ENCODE data around the gene PALM.
A peak's percentile ranks its signal among the peaks of the same experiment; 100 is the strongest.

PALM gene

DNA sequence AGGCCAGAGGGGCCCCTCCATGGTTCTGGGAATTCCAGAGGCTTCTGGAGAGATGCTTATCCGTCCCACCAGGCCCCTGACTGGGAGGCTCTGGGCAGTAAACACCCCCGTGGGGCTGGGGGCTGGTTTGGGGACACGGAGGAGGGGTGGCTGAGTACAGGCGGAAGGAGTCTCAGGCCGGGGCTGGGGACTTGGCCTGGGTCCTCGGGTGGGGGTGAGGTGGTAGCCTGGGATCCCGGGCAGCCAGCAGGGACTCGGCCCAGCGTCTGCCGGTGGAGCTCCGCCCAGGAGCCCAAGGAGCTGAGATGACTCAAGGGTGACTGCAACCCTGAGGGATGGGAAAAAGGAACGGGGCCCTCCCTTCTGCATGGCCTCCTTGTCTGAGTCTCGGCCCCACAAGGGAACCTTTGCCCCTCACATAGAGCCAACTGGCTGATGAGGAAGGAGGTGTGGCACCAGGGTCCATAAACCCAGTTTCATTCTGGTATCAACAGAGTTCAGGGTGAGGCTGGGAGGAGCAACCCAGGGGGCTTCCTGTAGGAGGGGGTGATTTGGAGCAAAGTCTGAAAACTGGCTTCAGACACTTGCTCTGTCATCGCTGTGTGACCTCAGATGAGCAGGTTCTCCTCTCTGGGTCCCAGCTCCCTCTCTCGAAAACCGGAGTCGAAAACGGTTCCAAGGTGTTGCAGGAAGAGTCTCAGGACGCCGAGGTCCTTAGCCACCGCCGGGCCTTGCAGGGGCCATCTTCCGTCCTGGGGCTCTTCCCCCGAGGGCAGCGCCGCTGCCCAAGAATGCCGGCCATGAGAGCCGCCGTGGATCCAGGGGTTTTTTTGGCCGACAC lies 43.0 kb downstream of the PALM start:
- no peak overlapping the region for H3K4me3 ChIP-seq
- no peak for DNase-seq (ENCODE audit: low spot score)
- TF ChIP-seq, protein P1, sequence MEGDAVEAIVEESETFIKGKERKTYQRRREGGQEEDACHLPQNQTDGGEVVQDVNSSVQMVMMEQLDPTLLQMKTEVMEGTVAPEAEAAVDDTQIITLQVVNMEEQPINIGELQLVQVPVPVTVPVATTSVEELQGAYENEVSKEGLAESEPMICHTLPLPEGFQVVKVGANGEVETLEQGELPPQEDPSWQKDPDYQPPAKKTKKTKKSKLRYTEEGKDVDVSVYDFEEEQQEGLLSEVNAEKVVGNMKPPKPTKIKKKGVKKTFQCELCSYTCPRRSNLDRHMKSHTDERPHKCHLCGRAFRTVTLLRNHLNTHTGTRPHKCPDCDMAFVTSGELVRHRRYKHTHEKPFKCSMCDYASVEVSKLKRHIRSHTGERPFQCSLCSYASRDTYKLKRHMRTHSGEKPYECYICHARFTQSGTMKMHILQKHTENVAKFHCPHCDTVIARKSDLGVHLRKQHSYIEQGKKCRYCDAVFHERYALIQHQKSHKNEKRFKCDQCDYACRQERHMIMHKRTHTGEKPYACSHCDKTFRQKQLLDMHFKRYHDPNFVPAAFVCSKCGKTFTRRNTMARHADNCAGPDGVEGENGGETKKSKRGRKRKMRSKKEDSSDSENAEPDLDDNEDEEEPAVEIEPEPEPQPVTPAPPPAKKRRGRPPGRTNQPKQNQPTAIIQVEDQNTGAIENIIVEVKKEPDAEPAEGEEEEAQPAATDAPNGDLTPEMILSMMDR (IDR thresholded peaks at IDR 0.05) = no peak
- no peak overlapping the region for H3K27ac ChIP-seq

DNA sequence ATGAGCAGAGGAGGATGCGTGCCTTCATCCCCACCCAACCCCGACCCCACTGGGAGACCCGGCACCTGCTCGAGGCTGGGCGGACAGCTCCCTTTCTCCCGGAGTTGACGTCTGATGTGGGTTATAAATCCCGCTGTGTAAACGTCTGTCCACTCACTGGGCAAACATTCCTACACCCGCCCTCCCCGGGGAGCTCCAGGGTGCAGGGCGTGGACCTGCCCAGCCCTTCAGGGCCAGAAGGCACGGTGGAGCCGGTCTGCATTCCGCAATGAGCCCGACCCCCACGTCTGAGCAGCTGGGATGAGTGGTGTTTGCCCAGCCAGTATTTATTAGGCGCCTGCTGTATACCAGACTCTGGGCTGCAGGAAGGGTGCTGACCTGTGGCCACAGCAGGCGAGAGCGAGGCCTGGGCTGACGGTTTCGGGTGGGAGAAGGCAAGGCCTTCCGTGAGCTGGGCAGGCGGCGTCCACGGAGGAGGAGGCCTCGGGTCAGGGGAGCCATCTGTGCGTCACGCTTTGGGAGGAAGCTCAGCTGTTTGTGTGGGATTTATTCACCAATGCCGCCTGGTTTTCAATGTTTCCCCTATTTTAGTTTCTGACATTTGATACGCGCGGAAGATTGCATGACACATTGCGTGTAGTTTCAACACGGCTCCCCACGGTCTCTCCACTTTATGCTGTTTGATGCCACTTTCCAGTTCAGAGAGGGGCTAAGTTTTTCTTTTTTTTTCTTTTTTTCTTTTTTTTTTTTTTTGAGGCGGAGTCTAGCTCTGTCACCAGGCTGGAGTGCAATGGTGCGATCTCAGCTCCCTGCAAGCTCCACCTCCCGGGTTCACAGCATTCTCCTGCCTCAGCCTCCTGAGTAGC lies 44.1 kb downstream of the PALM start:
- H3K27ac ChIP-seq = peak overlapping the region in 1 of 2 donors; percentile 41
- no peak for DNase-seq (ENCODE audit: low spot score)
- TF ChIP-seq, protein P1 (IDR thresholded peaks at IDR 0.05) = no peak
- no peak overlapping the region for H3K4me3 ChIP-seq

DNA sequence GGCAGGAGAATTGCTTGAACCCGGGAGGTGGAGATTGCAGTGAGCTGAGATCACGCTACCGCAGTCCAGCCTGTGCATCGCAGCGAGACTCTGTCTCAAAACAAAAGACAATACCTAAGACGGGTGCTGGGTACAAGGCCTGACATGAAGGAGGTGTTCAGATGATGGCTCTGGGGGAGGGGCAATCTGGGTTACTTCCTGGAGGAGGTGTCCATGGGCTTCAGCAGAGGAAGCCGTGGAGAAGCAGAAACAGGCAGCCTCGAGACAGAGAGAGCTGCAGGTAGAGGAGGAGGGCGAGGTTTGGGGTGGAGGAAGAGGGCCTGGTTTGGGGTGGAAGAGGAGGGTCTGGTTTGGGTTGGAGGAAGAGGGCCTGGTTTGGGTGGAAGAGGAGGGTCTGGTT lies 45.8 kb downstream of the PALM start:
- no peak for DNase-seq (ENCODE audit: low spot score)
- Histone ChIP-seq H3K27ac (no peak overlapping the region), H3K4me3 (no peak overlapping the region)
- TF ChIP-seq, protein P1 (IDR thresholded peaks at IDR 0.05) = no peak

DNA sequence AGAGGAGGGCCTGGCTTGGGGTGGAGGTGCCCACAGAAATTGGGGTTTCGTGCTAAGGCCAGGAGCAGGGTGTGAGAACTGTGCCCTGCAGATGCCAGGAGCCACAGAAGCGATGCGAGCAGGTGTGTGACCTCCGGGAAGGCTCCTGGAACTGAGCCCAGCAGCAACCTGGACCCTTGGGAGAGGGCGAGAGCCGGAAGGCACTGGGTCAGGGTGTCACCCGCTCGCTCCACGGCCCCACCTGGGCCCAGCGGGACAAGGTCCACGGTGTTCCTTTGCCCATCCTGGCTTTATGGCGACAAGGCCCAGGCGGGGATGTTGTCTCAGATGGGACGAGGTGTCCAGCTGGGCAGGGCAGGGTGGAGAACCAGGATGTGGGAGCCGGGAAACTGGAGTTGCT lies 46.3 kb downstream of the PALM start:
- H3K27ac ChIP-seq = no peak overlapping the region
- H3K4me3 ChIP-seq = no peak overlapping the region
- TF ChIP-seq, protein P1 (IDR thresholded peaks at IDR 0.05) = no peak
- no peak for DNase-seq (ENCODE audit: low spot score)

DNA sequence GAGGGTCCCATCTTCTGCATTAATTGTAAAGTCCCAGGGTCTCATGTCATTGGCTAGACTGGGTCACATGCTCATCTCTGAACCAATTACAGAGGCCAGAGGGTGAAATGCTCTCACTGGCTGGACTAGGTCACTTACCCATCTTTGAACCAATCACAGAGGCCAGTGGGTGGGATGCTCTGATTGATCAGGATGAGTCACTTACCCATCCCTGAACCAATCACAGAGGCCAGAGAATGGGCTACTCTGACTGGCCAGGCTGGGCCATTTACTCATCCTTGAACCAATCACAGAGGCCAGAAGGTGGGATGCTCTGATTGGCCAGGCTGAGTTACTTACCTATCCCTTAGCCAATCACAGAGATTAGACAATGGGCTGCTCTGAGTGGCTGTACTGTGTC lies 47.5 kb downstream of the PALM start:
- Histone ChIP-seq H3K27ac (no peak overlapping the region), H3K4me3 (no peak overlapping the region)
- TF ChIP-seq, protein P1 (IDR thresholded peaks at IDR 0.05) = no peak
- DNase-seq (ENCODE audit: low spot score) = no peak

DNA sequence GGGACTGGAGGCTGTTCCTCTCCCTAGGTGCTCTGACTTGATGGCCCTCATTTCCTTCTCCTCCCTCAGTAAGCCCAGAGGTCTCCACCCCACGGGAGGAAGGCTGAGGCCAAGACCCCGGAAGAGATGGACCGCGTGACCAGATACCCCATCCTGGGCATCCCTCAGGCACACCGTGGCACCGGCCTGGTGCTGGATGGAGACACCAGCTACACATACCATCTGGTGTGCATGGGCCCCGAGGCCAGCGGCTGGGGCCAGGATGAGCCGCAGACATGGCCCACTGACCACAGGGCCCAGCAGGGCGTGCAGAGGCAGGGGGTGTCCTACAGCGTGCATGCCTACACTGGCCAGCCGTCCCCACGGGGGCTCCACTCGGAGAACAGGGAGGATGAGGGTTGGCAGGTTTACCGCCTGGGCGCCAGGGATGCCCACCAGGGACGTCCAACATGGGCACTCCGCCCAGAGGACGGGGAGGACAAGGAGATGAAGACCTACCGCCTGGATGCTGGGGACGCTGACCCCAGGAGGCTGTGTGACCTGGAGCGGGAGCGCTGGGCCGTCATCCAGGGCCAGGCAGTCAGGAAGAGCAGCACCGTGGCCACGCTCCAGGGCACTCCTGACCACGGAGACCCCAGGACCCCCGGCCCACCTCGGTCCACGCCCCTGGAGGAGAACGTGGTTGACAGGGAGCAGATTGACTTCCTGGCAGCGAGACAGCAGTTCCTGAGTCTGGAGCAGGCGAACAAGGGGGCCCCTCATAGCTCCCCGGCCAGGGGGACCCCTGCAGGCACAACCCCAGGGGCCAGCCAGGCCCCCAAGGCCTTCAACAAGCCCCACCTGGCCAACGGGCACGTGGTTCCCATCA lies 48.3 kb downstream of the PALM start:
- Histone ChIP-seq H3K27ac (no peak overlapping the region), H3K4me3 (no peak overlapping the region)
- TF ChIP-seq, protein P1 (IDR thresholded peaks at IDR 0.05) = no peak
- DNase-seq (ENCODE audit: low spot score) = no peak
